ENCODE measurements around the gene RINL.

The RINL gene

DNA sequence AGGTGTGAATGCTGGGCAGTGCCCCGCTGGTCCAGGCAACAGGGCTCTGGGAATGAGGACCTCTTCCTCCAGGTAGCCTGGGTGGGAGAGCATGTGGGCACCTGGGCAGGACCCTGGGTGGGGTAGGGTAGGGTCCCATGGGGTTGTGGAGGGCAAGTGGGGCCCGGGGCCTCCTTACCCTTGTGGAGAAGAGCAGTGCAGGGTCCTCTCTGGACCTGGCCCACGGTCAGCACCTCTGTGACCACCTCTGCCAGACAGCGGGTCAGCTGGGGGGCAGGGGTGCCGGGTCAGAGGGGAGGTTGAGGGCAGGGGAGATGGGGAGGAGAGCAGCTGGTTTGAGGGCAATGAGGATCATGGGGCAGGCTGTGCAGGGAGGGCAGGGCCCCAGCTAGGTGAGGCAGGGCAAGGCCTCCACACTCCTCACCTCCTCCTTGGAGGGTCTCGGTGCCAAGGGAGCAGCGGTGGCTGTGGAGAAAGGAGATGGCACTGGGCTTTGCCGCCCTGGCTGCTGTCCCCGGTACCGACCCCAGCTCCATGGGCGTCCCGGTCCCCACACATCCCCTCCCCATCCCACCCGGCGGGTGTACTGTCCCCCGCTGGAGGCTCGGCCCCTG lies 33.4 kb upstream of the RINL start:
- Mint-ChIP-seq H3K27me3 (no peaks in the 10 kb centered on the region), H3K9me3 (no peaks in the 10 kb centered on the region), H3K27ac (no peak overlapping the region), H3K4me1 (peaks cover 15% of the 10 kb centered on the region), H3K4me3 (no peak overlapping the region), H3K36me3 (peaks cover 11% of the 10 kb centered on the region)

DNA sequence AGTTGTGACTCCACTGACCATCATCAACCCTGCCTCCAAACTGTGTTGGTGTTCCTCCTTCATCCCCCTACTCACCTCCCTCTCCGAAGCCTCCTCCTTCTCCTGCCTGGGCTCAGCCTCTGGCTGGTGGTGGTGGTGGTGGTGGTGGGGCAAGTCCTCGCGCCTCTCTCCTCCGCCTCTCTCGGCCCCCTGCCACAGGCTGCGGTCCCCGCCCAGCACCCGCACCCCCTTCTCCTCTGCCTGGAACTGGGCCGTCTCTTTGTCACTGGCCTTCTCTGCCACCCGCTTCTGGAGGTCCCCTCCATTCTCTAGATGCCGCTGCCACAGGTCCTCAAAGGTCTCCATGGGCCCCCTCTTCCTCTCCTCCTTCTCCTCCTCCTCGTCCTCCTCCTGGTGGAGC lies 32.4 kb upstream of the RINL start:
- peaks cover 11% of the 10 kb centered on the region for H3K36me3 Mint-ChIP-seq
- peak overlapping the region; percentile 80 for H3K27ac Mint-ChIP-seq
- H3K9me3 Mint-ChIP-seq = no peaks in the 10 kb centered on the region
- no peak overlapping the region for H3K4me3 Mint-ChIP-seq
- no peaks in the 10 kb centered on the region for H3K27me3 Mint-ChIP-seq
- peaks cover 15% of the 10 kb centered on the region for H3K4me1 Mint-ChIP-seq

DNA sequence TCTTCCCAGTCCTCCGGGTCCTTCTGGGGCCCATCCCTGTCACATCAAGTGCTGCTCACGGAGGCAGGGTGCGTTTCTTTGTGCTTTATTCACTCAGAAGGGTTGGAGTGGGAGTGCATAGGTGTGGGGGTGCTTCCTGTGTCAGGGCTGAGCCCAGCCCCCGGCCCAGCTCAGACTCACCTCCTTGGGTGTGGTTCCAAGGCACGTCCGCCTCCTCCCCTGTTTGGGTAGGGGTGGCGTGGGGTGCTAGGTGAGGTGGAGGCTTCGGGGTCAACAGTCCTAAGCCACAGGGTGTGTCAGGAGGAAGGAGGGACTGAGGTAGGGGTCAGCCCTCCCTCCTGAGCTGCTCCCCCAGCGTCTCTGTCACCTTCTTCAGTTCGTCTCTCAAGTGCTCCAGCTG lies 30.8 kb upstream of the RINL start:
- Mint-ChIP-seq H3K36me3 (peaks cover 14% of the 10 kb centered on the region), H3K27me3 (no peaks in the 10 kb centered on the region), H3K4me1 (peaks cover 23% of the 10 kb centered on the region), H3K27ac (peak overlapping the region; percentile 46), H3K9me3 (no peaks in the 10 kb centered on the region), H3K4me3 (no peak overlapping the region)

DNA sequence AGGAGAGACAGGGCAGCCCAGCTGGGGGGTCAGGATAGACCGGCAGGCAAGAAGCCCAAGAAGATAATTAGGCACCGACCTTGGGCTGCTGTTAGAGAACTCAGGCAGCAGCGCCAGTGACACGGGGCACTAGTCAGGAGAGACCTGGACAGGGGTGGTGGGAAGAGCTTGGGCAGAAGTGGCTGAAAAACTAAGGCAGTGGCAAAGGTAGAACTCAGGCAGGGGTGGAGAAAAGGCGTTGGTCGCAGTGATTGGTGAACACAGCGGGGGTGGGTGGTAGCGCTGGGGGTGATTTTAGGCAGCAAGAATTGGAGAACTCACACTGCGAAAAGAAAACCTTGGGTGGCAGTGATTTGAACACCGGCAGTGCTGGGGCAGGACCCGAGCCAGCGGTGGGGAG lies 29.6 kb upstream of the RINL start:
- peaks cover 24% of the 10 kb centered on the region for H3K4me1 Mint-ChIP-seq
- no peaks in the 10 kb centered on the region for H3K9me3 Mint-ChIP-seq
- H3K4me3 Mint-ChIP-seq = no peak overlapping the region
- peak overlapping the region; percentile 62 for H3K27ac Mint-ChIP-seq
- H3K27me3 Mint-ChIP-seq = no peaks in the 10 kb centered on the region
- peaks cover 17% of the 10 kb centered on the region for H3K36me3 Mint-ChIP-seq

DNA sequence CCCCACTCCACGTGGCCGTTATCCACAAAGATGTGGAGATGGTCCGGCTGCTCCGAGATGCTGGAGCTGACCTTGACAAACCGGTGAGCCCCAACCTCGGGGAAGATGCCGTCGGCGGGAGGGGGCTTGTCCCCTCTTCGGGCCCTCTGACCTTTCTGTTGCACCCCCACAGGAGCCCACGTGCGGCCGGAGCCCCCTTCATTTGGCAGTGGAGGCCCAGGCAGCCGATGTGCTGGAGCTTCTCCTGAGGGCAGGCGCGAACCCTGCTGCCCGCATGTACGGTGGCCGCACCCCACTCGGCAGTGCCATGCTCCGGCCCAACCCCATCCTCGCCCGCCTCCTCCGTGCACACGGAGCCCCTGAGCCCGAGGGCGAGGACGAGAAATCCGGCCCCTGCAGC lies 29.2 kb upstream of the RINL start:
- peaks cover 28% of the 10 kb centered on the region for H3K4me1 Mint-ChIP-seq
- no peak overlapping the region for H3K27ac Mint-ChIP-seq
- H3K27me3 Mint-ChIP-seq = no peaks in the 10 kb centered on the region
- H3K4me3 Mint-ChIP-seq = no peak overlapping the region
- H3K9me3 Mint-ChIP-seq = no peaks in the 10 kb centered on the region
- H3K36me3 Mint-ChIP-seq = peaks cover 18% of the 10 kb centered on the region

DNA sequence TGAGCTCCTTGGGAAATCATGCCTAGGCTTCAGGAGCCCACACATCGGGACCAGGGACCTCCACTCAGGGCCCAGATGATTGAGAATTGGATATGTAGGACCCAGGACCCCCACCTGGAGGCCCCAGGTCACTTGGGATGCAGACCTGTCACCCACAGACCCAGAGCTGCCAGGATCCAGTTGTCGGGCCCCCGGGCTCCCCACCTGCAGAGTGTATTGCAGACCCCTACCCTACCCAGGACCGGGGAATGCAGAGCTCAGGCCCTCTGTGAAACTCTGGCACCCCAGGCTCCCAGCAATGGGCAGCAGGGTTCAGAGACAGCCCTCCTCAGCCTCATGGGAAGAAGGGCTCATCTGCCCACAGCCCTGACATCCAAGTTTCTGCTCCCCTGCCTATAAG lies 27.5 kb upstream of the RINL start:
- Mint-ChIP-seq H3K27me3 (no peaks in the 10 kb centered on the region), H3K27ac (no peak overlapping the region), H3K36me3 (peaks cover 20% of the 10 kb centered on the region), H3K4me1 (peaks cover 43% of the 10 kb centered on the region), H3K4me3 (no peak overlapping the region), H3K9me3 (no peaks in the 10 kb centered on the region)

DNA sequence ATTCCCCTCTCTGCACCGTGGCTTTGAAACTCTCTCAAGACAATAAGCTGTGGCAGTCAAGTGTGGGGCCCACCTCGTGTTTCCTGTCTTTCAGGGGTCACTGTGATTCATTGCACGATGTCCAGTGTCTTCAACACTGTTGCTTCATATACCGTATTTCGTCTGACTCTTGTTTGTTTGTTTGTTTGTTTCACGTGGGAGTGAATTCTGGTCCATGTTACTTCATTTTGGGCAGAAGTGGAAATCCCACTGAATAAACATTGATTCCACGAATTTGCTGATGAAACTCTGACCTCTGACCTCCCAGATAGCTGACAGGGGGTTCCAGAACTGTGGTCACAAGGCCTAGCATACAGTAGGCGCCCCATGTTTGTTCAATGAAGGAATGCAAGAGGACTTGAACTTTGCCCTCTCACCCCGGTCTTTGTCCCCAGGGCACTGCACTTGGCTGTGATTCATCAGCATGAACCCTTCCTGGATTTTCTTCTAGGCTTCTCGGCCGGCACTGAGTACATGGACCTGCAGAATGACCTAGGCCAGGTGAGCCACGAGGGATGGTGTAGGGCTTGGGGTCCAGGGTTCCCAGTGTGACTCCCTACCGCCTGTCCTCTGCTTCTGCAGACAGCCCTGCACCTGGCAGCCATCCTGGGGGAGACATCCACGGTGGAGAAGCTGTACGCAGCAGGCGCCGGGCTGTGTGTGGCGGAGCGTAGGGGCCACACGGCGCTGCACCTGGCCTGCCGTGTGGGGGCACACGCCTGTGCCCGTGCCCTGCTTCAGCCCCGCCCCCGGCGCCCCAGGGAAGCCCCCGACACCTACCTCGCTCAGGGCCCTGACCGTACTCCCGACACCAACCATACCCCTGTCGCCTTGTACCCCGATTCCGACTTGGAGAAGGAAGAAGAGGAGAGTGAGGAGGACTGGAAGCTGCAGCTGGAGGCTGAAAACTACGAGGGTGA lies 26.8 kb upstream of the RINL start:
- peak overlapping the region; percentile 38 for H3K27ac Mint-ChIP-seq
- H3K4me3 Mint-ChIP-seq = no peak overlapping the region
- H3K9me3 Mint-ChIP-seq = no peaks in the 10 kb centered on the region
- peaks cover 45% of the 10 kb centered on the region for H3K4me1 Mint-ChIP-seq
- H3K27me3 Mint-ChIP-seq = no peaks in the 10 kb centered on the region
- H3K36me3 Mint-ChIP-seq = peaks cover 20% of the 10 kb centered on the region

DNA sequence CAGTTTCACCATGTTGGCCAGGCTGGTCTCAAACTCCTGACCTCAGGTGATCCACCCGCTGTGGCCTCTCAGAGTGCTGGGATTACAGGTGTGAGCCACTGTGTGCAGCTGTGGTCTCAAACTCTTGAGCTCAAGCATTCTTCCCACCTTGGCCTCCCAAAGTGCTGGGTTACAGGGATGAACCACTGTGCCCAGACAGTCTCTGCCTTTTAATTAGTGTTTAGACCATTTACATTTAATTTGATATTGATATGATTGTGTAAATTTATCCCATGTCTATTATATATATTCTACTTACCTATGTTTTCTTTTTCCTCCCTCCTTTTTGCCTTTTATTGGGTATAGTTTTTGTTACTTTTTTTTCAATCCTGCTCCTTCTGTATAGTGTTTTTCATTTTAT lies 23.6 kb upstream of the RINL start:
- peaks cover 12% of the 10 kb centered on the region for H3K36me3 Mint-ChIP-seq
- no peaks in the 10 kb centered on the region for H3K9me3 Mint-ChIP-seq
- no peak overlapping the region for H3K27ac Mint-ChIP-seq
- H3K4me3 Mint-ChIP-seq = peak overlapping the region; percentile 75
- H3K4me1 Mint-ChIP-seq = peaks cover 48% of the 10 kb centered on the region
- no peaks in the 10 kb centered on the region for H3K27me3 Mint-ChIP-seq

DNA sequence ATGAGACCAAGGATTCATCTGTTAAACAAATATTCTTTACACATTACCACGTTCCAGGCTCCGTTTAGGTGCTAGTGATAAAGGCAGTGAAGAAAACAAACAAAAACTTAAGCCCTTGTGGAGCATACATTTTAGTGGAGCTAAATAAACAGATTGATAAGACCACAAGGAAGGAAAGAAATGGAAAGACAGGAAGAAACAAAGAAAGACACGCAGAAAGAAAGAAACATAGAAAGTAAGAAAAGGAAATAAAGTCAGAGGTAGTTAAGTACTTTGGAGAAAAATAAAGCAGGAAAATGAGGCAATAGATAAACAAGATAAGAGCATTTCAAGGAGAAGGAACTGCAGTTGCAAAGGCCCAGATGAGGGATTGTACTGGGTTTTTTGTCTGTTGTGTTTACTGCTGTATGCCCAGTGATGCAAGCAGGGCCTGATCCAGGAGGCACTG lies 22.7 kb upstream of the RINL start:
- Mint-ChIP-seq H3K4me3 (peak overlapping the region; percentile 99), H3K27me3 (no peaks in the 10 kb centered on the region), H3K36me3 (peaks cover 12% of the 10 kb centered on the region), H3K9me3 (no peaks in the 10 kb centered on the region), H3K27ac (peak overlapping the region; percentile 92), H3K4me1 (peaks cover 48% of the 10 kb centered on the region)

DNA sequence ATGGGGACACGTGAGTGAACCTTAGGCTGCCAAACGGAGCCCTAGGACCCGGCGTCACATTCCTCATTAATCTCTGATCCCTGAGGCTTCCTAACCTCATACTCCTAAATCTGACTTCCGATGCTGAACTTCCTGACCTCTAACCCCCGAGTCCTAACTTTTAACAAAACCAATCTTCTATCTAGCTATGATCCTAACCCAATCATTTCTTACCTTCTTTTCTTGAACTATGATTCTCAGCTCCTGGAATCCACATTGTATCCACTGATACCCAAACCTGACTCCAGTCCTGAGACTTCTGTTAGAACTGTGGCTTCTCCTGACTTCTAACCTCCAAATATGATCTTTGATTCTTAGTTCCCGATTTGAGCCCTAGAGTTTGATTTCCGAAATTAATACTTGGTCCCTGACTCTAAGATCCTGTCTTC lies 22.1 kb upstream of the RINL start:
- H3K4me1 Mint-ChIP-seq = peaks cover 48% of the 10 kb centered on the region
- H3K27ac Mint-ChIP-seq = peak overlapping the region; percentile 97
- peaks cover 10% of the 10 kb centered on the region for H3K36me3 Mint-ChIP-seq
- peak overlapping the region; percentile 99 for H3K4me3 Mint-ChIP-seq
- H3K27me3 Mint-ChIP-seq = no peaks in the 10 kb centered on the region
- no peaks in the 10 kb centered on the region for H3K9me3 Mint-ChIP-seq

DNA sequence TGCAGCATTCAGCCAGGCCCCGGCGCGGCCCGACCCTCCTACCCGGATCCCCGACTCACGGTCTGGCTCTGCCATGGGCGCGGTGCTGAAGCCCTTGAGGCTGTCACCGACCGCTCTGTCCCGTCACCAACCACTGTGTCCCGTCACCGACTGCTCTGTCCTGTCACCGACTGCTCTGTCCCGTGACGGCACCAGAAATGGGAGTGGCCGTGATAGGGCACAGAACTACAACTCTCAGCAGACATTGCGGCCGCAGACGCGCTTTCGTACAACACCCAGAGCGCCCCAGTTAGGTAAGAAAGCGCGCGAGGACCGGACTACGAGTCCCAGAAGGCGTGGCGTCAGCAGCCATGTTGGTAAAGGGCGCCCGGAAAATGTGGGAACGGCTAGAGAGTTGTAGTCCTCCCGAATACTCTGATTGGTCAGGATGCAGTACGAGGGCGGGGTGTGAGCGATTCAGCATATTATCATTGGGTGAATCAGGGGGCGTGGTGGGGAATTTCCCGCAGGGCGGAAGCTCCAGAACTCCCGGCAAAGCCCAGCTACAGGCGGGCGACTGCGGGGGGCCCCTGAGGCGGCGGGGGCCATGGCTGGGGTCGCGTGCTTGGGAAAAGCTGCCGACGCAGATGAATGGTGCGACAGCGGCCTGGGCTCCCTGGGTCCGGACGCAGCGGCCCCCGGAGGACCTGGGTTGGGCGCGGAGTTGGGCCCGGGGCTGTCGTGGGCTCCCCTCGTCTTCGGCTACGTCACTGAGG lies 21.5 kb upstream of the RINL start, which contains the start of the genes NFKBIB and SIRT2:
NFKBIB (plus strand) TSS at position 523 of the 755 bp plus-strand sequence; CDS start at position 587, 64 bp downstream.
SIRT2 (minus strand) TSS at position 172 of the 755 bp plus-strand sequence; CDS start at position 75, 97 bp downstream.
- Mint-ChIP-seq H3K36me3 (peaks cover 10% of the 10 kb centered on the region), H3K4me1 (peaks cover 47% of the 10 kb centered on the region), H3K27me3 (no peaks in the 10 kb centered on the region)

DNA sequence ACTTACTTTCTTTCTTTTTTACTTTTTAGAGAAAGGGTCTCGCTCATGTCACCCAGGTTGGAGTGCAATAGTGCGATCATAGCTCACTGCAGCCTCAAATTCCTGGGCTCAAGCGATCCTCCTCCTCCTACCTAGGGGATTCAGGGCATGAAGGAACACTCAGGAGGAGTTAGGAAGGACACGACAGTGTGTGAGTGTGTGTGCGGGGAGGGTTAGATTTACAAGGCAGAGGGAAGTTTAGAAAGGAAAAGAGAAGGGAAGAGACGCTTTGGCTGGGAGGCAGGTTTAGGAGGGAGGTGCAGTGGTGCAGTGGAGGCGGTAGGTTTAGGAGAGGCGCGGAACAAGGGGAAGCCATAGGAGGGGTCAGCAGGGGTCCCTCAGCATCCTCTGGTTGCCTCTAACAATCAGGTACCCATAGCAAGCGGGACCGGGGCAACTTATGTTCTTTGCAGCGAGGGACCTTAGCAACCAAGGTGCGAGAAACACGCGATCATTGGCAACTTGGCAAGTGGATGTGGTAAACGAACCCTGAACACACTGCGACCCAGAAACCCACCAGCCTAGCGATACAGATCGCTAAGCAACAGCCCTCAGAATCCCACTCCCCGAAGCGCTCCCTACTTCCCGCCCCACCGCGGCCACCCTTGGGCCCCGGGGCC lies 20.8 kb upstream of the RINL start:
- Mint-ChIP-seq H3K9me3 (no peaks in the 10 kb centered on the region), H3K4me1 (peaks cover 40% of the 10 kb centered on the region), H3K27ac (peak overlapping the region; percentile 90), H3K27me3 (no peaks in the 10 kb centered on the region), H3K36me3 (peaks cover 6% of the 10 kb centered on the region), H3K4me3 (peak overlapping the region; percentile 99)

More for the DNA sequence above, 21.5 kb upstream of the RINL start, which contains the start of the genes NFKBIB and SIRT2:
- Mint-ChIP-seq H3K9me3 (no peaks in the 10 kb centered on the region), H3K4me3 (peak within 1 kb of the TSS; percentile 99), H3K27ac (peak within 1 kb of the TSS; percentile 97)

DNA sequence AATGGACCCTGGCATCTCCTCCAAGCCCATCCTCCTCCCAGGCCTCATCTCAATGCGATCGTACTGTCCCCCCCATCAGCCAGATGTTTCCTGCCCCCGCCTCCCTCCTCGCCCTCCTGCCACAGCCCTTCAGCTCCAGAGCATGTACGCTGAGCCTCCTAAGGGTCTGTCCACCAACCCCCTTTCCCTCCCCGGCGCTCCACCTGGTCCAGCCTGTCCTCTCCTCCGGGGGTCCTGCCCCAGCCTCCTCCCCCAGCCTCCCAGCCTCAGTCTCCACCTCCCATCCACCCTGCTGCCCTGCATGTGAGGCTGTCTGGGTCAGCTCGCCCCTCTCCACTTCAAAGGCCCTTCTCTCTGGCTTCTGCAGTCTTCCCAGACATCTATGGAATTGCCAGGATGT lies 16.9 kb upstream of the RINL start:
- H3K27ac Mint-ChIP-seq = no peak overlapping the region
- H3K4me3 Mint-ChIP-seq = no peak overlapping the region
- H3K36me3 Mint-ChIP-seq = peaks cover 2% of the 10 kb centered on the region
- no peaks in the 10 kb centered on the region for H3K27me3 Mint-ChIP-seq
- peaks cover 18% of the 10 kb centered on the region for H3K4me1 Mint-ChIP-seq
- no peaks in the 10 kb centered on the region for H3K9me3 Mint-ChIP-seq

DNA sequence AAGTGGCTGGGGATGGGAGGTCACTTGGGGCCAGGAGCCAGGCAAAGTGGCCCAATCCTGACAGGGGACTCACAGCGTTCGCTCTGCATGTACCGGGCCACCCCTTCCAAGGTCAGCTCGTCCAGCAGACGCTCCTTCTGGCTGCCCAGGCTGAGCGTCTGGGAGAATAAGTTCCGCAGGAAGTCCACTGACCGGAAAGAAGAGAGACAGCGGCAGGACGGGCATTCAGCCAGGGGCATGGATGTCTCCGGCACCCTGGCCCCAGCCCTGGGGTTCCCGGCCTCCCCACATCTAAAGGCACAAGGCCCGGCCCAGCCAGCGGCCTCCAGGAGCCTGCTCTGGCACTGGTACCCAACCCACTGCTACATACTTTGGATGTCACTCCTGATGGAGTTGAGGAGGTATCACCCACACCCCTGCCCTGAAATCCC lies 15.3 kb upstream of the RINL start:
- peaks cover 11% of the 10 kb centered on the region for H3K4me1 Mint-ChIP-seq
- H3K27me3 Mint-ChIP-seq = no peaks in the 10 kb centered on the region
- no peak overlapping the region for H3K4me3 Mint-ChIP-seq
- no peaks in the 10 kb centered on the region for H3K9me3 Mint-ChIP-seq
- H3K36me3 Mint-ChIP-seq = peaks cover 4% of the 10 kb centered on the region
- no peak overlapping the region for H3K27ac Mint-ChIP-seq

DNA sequence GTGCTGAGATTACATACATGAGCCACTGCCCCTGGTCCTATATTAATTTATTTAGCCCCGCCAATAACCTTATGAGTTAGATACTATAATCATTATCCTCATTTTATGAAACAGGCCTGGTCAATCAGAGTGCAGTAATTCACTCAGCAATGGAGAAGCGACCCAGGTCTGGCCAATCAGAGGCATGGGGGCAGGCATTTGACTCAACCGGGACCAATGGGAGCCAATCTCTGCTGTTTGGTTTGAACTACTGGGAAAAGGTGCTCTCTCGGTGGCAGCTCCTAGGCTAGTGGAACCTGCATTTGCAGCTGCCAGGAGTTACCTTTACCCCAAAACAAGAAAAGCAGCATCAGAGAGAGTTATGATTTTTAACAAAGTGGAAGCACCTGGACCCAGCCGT lies 14.8 kb upstream of the RINL start:
- Mint-ChIP-seq H3K9me3 (no peaks in the 10 kb centered on the region), H3K36me3 (peaks cover 4% of the 10 kb centered on the region), H3K4me3 (no peak overlapping the region), H3K27me3 (no peaks in the 10 kb centered on the region), H3K27ac (no peak overlapping the region), H3K4me1 (peaks cover 6% of the 10 kb centered on the region)
